GM10248 (cell line): ENCODE results near the gene RHEB.
"Not testable (repeated sequence)": the region's sequence is repeated elsewhere in the genome, so short reads cannot be mapped to it uniquely, and the experiment has no call there.

Source experiments
- CTCF ChIA-PET: fragments of 300-600 bp; sonication (Branson Sonifier 250); formaldehyde crosslinking; extraction: SDS; loops from one replicate; lab custom pipeline; 2021; ENCODE audit warnings: antibody characterized with exemption; lab: Yijun Ruan, JAX
- POLR2A ChIA-PET: fragments of 350-650 bp; sonication (Branson Sonifier 250); formaldehyde crosslinking; extraction: SDS; loops from one replicate; lab custom pipeline; 2020; ENCODE audit warnings: antibody characterized with exemption; lab: Yijun Ruan, JAX
- DNase-seq: peaks from one replicate; pipeline ENCODE4 v3.0.0; 2012; ENCODE audit errors: extremely low spot score
- TF ChIP-seq, protein P1 (sequence below): IDR thresholded peaks from 2 replicates; pipeline ENCODE4 v1.5.1; 2012; ENCODE audit warnings: mild to moderate bottlenecking, low read depth; ENCODE audit errors: extremely low read depth, missing control alignments, control extremely low read depth

The RHEB gene

DNA sequence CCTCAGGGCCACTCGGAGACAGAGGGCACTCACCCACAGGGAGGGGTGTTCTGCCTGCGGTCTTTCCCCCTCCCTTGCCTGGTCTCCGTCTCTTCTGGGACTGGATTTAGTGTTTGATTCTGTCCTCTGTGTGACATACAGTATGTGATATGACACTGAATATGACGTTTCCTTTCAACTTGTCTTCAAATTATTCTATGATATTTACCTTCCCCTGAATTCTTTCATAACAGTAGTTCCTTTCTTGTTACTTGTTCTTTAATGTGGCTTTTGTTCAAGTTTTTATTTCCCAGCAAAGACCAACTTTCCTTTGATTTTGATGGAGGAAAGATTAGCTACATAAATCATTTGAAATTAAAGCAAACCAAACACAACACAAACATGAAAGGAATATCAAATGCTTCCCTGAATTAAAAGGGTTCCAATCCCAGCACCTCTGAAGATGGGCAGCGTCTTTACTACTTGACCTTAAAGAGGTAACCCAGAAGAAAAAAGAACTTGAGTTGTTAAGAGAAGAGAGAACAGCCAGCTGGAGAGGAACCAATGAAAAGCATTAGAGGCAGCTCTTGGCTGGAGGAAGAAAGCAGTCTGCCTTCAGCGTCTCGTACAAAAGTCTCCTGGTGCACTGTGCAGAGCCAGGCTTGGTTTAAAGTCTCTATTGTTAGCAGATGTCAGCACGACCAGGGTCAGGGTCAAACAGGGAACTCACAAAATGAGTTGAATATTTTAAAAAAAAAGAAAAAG lies 18.3 kb upstream of the RHEB start:
- ChIA-PET POLR2A (interaction anchor here (1.1 kb wide), 1 partner anchor 18 kb away, joined by 5 read pairs; the partner anchor contains the start of gene RHEB), CTCF (interaction anchor here (0.9 to 1.7 kb wide), 5 partner anchors 14 to 187 kb away, joined by 3 to 4 read pairs (median 3); no protein-coding TSS in a partner anchor)
- TF ChIP-seq, protein P1, sequence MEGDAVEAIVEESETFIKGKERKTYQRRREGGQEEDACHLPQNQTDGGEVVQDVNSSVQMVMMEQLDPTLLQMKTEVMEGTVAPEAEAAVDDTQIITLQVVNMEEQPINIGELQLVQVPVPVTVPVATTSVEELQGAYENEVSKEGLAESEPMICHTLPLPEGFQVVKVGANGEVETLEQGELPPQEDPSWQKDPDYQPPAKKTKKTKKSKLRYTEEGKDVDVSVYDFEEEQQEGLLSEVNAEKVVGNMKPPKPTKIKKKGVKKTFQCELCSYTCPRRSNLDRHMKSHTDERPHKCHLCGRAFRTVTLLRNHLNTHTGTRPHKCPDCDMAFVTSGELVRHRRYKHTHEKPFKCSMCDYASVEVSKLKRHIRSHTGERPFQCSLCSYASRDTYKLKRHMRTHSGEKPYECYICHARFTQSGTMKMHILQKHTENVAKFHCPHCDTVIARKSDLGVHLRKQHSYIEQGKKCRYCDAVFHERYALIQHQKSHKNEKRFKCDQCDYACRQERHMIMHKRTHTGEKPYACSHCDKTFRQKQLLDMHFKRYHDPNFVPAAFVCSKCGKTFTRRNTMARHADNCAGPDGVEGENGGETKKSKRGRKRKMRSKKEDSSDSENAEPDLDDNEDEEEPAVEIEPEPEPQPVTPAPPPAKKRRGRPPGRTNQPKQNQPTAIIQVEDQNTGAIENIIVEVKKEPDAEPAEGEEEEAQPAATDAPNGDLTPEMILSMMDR, result no peak
- no peak for DNase-seq

DNA sequence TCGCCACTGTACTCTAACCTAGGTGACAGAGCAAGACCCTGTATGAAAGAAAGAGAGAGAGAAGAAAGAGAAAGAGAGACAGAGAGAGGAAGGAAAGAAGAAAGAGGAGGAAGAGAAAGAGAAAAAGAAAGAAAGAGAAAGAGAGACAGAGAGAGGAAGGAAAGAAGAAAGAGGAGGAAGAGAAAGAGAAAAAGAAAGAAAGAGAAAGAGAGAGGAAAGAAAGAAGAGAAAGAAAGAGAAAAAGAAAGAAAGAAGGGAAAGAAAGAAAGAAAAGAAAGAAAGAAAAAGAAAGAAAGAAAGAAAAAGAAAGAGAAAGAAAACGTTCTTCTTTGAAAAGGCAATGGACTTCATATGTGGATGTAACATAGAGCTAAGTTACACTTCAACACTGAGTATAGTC lies 16.5 kb upstream of the RHEB start:
- DNase-seq, POLR2A ChIA-PET, CTCF ChIA-PET: not testable (repeated sequence)

DNA sequence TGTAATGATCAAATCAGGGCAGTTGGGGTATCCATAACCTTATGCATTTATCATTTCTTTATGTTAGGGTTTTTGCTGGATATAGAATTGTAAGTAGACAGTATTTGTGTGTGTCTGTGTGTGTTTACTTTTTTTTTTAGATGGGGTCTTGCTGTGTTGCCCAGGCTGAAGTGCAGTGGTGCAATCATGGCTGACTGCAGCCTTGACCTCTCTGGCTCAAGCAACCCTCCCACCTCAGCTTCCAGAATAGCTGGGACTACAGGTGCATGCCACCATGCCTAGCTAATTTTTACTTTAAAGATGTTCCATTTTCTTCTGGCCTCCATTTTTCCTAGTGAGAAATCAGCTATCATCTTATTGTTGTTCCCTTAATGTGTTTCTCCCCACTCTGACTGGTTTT lies 10.1 kb upstream of the RHEB start:
- ChIA-PET CTCF (interaction anchor here (0.9 kb wide), 1 partner anchor 10 kb away, joined by 3 read pairs; the partner anchor contains the start of gene RHEB), POLR2A (no interaction called here)
- TF ChIP-seq, protein P1, result no peak
- DNase-seq, result no peak

DNA sequence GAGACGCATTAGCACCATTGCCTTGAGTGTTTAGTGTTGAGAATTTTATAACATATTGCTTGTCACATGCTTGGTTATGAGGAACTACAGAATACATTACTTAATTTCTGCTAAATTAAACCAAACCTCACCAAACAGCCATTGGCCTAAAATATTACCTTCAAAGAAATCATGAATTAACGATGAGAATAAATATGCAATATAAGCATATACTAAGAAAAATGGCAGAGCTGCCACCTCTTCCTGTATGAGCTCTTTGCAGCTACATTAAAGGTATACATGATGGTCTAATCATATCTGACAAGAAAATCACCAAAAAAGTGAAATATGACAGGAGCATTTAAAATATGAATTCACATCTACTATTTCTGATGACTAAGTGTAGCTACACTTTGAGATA lies 5.2 kb upstream of the RHEB start:
- CTCF ChIA-PET, result interaction anchor here (0.6 to 1.4 kb wide), 3 partner anchors 11 to 257 kb away, joined by 3 to 4 read pairs (median 3); no protein-coding TSS in a partner anchor
- DNase-seq, result no peak
- TF ChIP-seq, protein P1, result no peak
- POLR2A ChIA-PET, result no interaction called here

DNA sequence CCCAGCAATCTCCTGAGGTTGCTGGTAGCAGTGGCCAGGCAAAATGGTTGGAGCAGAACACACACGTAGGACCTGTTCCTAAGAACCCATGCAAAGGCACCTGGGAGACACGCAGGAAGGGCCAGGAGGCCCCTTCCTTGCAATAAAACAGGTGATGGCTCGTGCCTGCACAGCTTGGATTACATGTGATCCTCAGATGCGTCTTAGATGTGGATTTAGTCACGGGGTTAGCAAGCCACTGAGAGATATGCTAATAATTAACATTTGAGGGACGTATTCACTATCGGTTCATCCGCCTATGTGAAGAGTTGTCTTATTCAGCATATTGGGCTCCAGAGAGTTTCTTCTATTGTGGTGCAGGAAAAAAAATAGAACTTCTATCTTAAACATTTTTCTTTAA lies 4.6 kb upstream of the RHEB start:
- no peak for DNase-seq
- CTCF ChIA-PET, result interaction anchor here (0.6 to 1.4 kb wide), 3 partner anchors 11 to 258 kb away, joined by 3 to 4 read pairs (median 3); no protein-coding TSS in a partner anchor
- POLR2A ChIA-PET, result no interaction called here
- TF ChIP-seq, protein P1, result no peak

DNA sequence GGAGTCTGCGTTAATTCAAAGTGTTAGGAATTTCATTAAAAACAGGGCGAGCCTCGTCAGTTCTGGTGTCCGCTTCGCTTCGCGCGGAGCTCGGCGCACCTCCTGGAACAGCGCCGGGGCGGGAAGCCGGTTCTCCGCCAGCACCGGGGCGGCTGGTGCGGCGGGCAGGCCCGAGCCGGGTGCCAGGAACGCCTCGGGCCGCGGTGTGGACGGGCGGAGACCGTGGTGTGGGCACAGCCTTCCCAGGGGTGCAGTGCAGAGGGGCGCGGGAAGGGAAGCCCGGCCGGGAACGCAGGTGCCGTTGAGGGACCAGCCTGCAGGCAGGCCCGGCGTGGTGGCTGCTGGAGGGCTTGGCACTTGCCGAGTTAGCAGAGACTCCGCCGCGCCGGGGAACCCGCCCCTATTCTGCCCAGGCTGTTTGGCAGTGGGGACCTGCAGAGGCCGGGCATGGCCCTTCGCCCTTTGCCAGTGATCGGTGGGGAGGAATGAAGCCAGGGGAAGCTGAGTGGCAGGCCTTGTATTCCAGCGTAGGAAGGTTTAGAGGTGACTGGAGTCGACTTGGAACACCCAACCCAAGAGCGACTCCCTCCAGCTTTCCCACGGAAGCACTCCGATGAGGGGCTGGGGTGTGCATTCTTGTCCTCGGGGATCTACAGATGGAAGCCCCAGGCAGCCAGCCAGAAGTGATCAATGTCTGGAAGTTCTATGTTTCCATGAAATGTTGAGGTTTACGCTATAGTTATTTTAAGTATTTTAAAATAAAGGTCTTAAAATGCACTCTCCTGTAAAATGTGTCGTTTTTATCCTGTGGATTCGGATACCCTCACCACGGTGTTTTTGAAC lies 945 bp upstream of the RHEB start:
- TF ChIP-seq, protein P1, result no peak
- POLR2A ChIA-PET, result interaction anchor here (1.6 kb wide), 1 partner anchor 18 kb away, joined by 5 read pairs; no protein-coding TSS in a partner anchor
- DNase-seq, result no peak
- CTCF ChIA-PET, result interaction anchor here (1.0 to 2.2 kb wide), 4 partner anchors 9 to 111 kb away, joined by 3 to 6 read pairs (median 4); no protein-coding TSS in a partner anchor
